Ascending aorta (tissue), 2 donors: ENCODE data around the gene RNF224. TPM values are rescaled to one million over a fixed set of nuclear protein-coding genes. Genes with fewer than 3 reads are reported as not detected.

Source experiments
- DNase-seq, 2 donors: peaks; one replicate each; pipeline ENCODE4 v3.0.0-alpha.2; 2019; ENCODE audit warnings: low spot score in 2 of 2
- H3K27ac ChIP-seq, 2 donors: fragments of 200-600 bp; sonication (generic); one replicate each; pipeline ENCODE4 v1.5.1; 2016 to 2017; ENCODE audit warnings: mild to moderate bottlenecking in 1 of 2
- H3K27me3 ChIP-seq: fragments of 200-600 bp; sonication (generic); one replicate; pipeline ENCODE4 v1.5.1; 2017
- H3K36me3 ChIP-seq, 2 donors: fragments of 200-600 bp; sonication (generic); one replicate each; pipeline ENCODE4 v1.5.1; 2016
- H3K4me1 ChIP-seq, 2 donors: fragments of 200-600 bp; sonication (generic); one replicate each; pipeline ENCODE4 v1.5.1; 2016 to 2017; ENCODE audit warnings: mild to moderate bottlenecking in 1 of 2
- H3K4me3 ChIP-seq, 2 donors: fragments of 200-600 bp; sonication (generic); one replicate each; pipeline ENCODE4 v1.5.1; 2016 to 2017; ENCODE audit warnings: mild to moderate bottlenecking in 1 of 2
- H3K9me3 ChIP-seq, 2 donors: fragments of 200-600 bp; sonication (generic); one replicate each; pipeline ENCODE4 v1.5.1; 2016
- CTCF ChIP-seq, 3 experiments: fragments of 200-600 bp in 2 of 3; fragments of 450-650 bp in 1 of 3; sonication (generic) in 2 of 3; IDR thresholded peaks; one replicate each; pipeline ENCODE4 v1.5.1; 2016 to 2019; ENCODE audit warnings: antibody characterized with exemption in 3 of 3, mild to moderate bottlenecking in 1 of 3, moderate library complexity in 1 of 3
- intact Hi-C: fragments of 100-400 bp; cut with DNase I; formaldehyde crosslinking; loops from one replicate; pipeline ENCODE4 v1.15.1; 2023
- total RNA-seq: library from RNA; depleted of rRNA; stranded (reverse); fragments of >200 nt; gene quantifications from one replicate; pipeline ENCODE4 v1.1.0, GENCODE V29; 2016

The RNF224 gene
- total RNA-seq, 1 donor from 2014 or later: not detected

- Histone ChIP-seq H3K36me3 (no peaks in the 10 kb centered on the region), H3K4me1 (peaks cover 5 to 19% of the 10 kb centered on the region in 2 donors), H3K4me3 (peak overlapping the region; percentile 75 to 89), H3K9me3 (no peaks in the 10 kb centered on the region), H3K27ac (peak overlapping the region; percentile 94 to 95), H3K27me3 (no peaks in the 10 kb centered on the region)
- intact Hi-C loops: loop anchor here (1.0 to 10.0 kb wide), 5 partner anchors 17 to 429 kb away; partner anchors contain the start of genes ANAPC2, CCDC183, SSNA1 and TMEM141
- DNase-seq: peak; percentile 94 to 99
- no peak for TF ChIP-seq CTCF (IDR thresholded peaks at IDR 0.05)
Measured at GRCh38 chr9:137223078-137223970, 4.0 kb upstream of the RNF224 start.

- Histone ChIP-seq H3K27ac (peak within 1 kb of the TSS; percentile 94 to 95), H3K9me3 (no peaks in the 10 kb centered on the region), H3K4me1 (peaks cover 5 to 19% of the 10 kb centered on the region in 2 donors), H3K36me3 (no peaks in the 10 kb centered on the region), H3K4me3 (peak within 1 kb of the TSS; percentile 75 to 89), H3K27me3 (no peaks in the 10 kb centered on the region)
- no peak for TF ChIP-seq CTCF (IDR thresholded peaks at IDR 0.05)
- intact Hi-C loops: loop anchor here (10.0 kb wide), 1 partner anchor 430 kb away; the partner anchor contains the start of genes CCDC183 and TMEM141
- DNase-seq: no peak
Measured at GRCh38 chr9:137224830-137225694, 2.2 kb upstream of the RNF224 start, which contains the start of gene CYSRT1. CYSRT1 (plus strand) TSS chr9:137225174; CDS start chr9:137225622, 448 bp downstream.

- H3K4me1 ChIP-seq: peaks cover 5 to 19% of the 10 kb centered on the region in 2 donors
- intact Hi-C loops: loop anchor here (2.0 to 10.0 kb wide), 2 partner anchors 107 to 431 kb away; partner anchors contain the start of genes CCDC183 and TMEM141
- DNase-seq: no peak
- H3K4me3 ChIP-seq: no peak overlapping the region
- no peak for TF ChIP-seq CTCF (IDR thresholded peaks at IDR 0.05)
- H3K36me3 ChIP-seq: no peaks in the 10 kb centered on the region
- no peaks in the 10 kb centered on the region for H3K9me3 ChIP-seq
- H3K27me3 ChIP-seq: no peaks in the 10 kb centered on the region
- H3K27ac ChIP-seq: no peak overlapping the region
Measured at GRCh38 chr9:137225699-137226331, 1.5 kb upstream of the RNF224 start.

GRCh38 chr9:137226338-137227053, 806 bp upstream of the RNF224 start:
- Histone ChIP-seq H3K4me3 (no peak overlapping the region), H3K4me1 (peaks cover 3 to 15% of the 10 kb centered on the region in 2 donors), H3K9me3 (no peaks in the 10 kb centered on the region), H3K27me3 (no peaks in the 10 kb centered on the region), H3K27ac (no peak overlapping the region), H3K36me3 (no peaks in the 10 kb centered on the region)
- no peak for DNase-seq
- intact Hi-C loops: loop anchor here (2.0 to 10.0 kb wide), 2 partner anchors 108 to 432 kb away; partner anchors contain the start of genes CCDC183 and TMEM141
- no peak for TF ChIP-seq CTCF (IDR thresholded peaks at IDR 0.05)
